T-helper 2 cell treated with Interferon-gamma antibody and Interleukin-4, amounts not matched to agents 100 ng/mL and 5 ng/mL, for 36 hours (primary cell): ENCODE results near the gene ACP6. TPM values are rescaled to one million over a fixed set of nuclear protein-coding genes. Genes with fewer than 3 reads are reported as not detected.

ENCODE experiments used
- total RNA-seq: library from RNA; stranded (reverse); gene quantifications from 2 replicates; pipeline ENCODE4 v1.2.3, GENCODE V29; 2022

Gene ACP6
- total RNA-seq, 1 donor from 2014 or later = 12.7 TPM

Other genes with a start within 250 kb of the ACP6 start
- gene BCL9, start 129.0 kb downstream of the ACP6 start, total RNA-seq = 19.9 and 20.4 TPM in 2 replicates
- not detected in 2 replicates for gene GJA5, start 90.1 kb upstream of the ACP6 start, total RNA-seq
- not detected in 2 replicates for gene GJA8, start 232.3 kb upstream of the ACP6 start, total RNA-seq